SU-DHL-6 (cell line): ENCODE data around the gene CLEC1B.
"Not testable (repeated sequence)": the region's sequence is repeated elsewhere in the genome, so short reads cannot be mapped to it uniquely, and the experiment has no call there.

Experiments
- H2AFZ ChIP-seq: fragments of 200-600 bp; sonication (generic); 2 replicates; pipeline ENCODE4 v1.6.1; 2014; ENCODE audit warnings: low read depth, mild to moderate bottlenecking, moderate library complexity, mixed read lengths, antibody characterized with exemption, low read length; ENCODE audit not compliant: severe bottlenecking
- H3F3A ChIP-seq: fragments of 200-600 bp; shearing (Covaris generic); 2 replicates; pipeline ENCODE4 v1.6.0; 2016; ENCODE audit warnings: antibody characterized with exemption, mild to moderate bottlenecking; ENCODE audit not compliant: insufficient read depth
- H3K27ac ChIP-seq: fragments of 200-600 bp; sonication (generic); 2 replicates; pipeline ENCODE4 v1.5.1; 2016; ENCODE audit warnings: low read depth, mild to moderate bottlenecking, low read length, moderate library complexity, mixed read lengths
- H3K27me3 ChIP-seq: fragments of 200-600 bp; sonication (generic), shearing (Covaris generic); 2 replicates; pipeline ENCODE4 v1.6.0; 2014; ENCODE audit warnings: mild to moderate bottlenecking, low read length
- H3K36me3 ChIP-seq: fragments of 200-600 bp; sonication (generic); 2 replicates; pipeline ENCODE4 v1.6.1; 2014; ENCODE audit warnings: mild to moderate bottlenecking, low read length, mixed read lengths
- H3K4me2 ChIP-seq: fragments of 300-600, 200-600 bp; shearing (Covaris generic), sonication (generic); 2 replicates; pipeline ENCODE4 v1.6.0; 2014; ENCODE audit warnings: low read length, low read depth, mild to moderate bottlenecking; ENCODE audit not compliant: poor library complexity, severe bottlenecking
- H3K4me3 ChIP-seq: fragments of 200-600 bp; sonication (generic); 2 replicates; pipeline ENCODE4 v1.5.1; 2014; ENCODE audit warnings: antibody characterized with exemption, low read length, mild to moderate bottlenecking, mixed read lengths; ENCODE audit not compliant: insufficient read depth, poor library complexity, severe bottlenecking
- H3K79me2 ChIP-seq: fragments of 200-600 bp; sonication (generic); 2 replicates; pipeline ENCODE4 v1.6.1; 2014; ENCODE audit warnings: mild to moderate bottlenecking, low read length, moderate library complexity; ENCODE audit not compliant: insufficient read depth
- H3K9ac ChIP-seq: fragments of 200-600 bp; sonication (generic); 2 replicates; pipeline ENCODE4 v1.7.0; 2014; ENCODE audit warnings: mild to moderate bottlenecking, low read length
- H3K9me2 ChIP-seq: fragments of 200-600 bp; sonication (generic); replicated peaks from 2 replicates; pipeline ENCODE4 v1.6.1; 2014; ENCODE audit warnings: low read length; ENCODE audit not compliant: insufficient read depth
- H3K9me3 ChIP-seq: fragments of 200-600 bp; sonication (generic); 2 replicates; pipeline ENCODE4 v1.6.1; 2014; ENCODE audit warnings: low read length, mixed read lengths; ENCODE audit not compliant: insufficient read depth
- H4K20me1 ChIP-seq: fragments of 200-600 bp; sonication (generic); 2 replicates; pipeline ENCODE4 v1.6.1; 2014; ENCODE audit warnings: low read depth, mild to moderate bottlenecking, antibody characterized with exemption, low read length, moderate library complexity, mixed read lengths
- CTCF ChIP-seq: fragments of 200-600 bp; sonication (generic); IDR thresholded peaks from one replicate; pipeline ENCODE4 v1.5.1; 2017; ENCODE audit warnings: antibody characterized with exemption, mild to moderate bottlenecking, low read length, moderate library complexity; ENCODE audit not compliant: insufficient read depth, poor library complexity, severe bottlenecking
- EZH2phosphoT487 ChIP-seq: fragments of 200-600 bp; sonication (generic), shearing (Covaris generic); conservative IDR thresholded peaks from 2 replicates; pipeline ENCODE4 v1.6.1; 2018; ENCODE audit warnings: mild to moderate bottlenecking, antibody characterized with exemption, low read length, moderate library complexity, mixed read lengths

Gene CLEC1B

GRCh38 chr12:9980126-9980525 is 18.8 kb downstream of the CLEC1B start:
- no peaks in the 10 kb centered on the region for H3F3A ChIP-seq
- H3K4me3 ChIP-seq, result no peak overlapping the region
- H3K9ac ChIP-seq, result no peak overlapping the region
- no peaks in the 10 kb centered on the region for H3K9me2 ChIP-seq
- no peaks in the 10 kb centered on the region for H3K9me3 ChIP-seq
- H3K79me2 ChIP-seq, result no peaks in the 10 kb centered on the region
- H3K27me3 ChIP-seq, result no peaks in the 10 kb centered on the region
- H3K36me3 ChIP-seq, result no peaks in the 10 kb centered on the region
- no peak overlapping the region for H3K27ac ChIP-seq
- H2AFZ ChIP-seq, result no peak overlapping the region
- TF ChIP-seq CTCF, result no peak
- TF ChIP-seq EZH2phosphoT487, result no peak
- no peaks in the 10 kb centered on the region for H4K20me1 ChIP-seq
- H3K4me2 ChIP-seq, result no peak overlapping the region

- Histone ChIP-seq H3K27me3 (no peaks in the 10 kb centered on the region), H3K9me2 (no peaks in the 10 kb centered on the region), H3K4me3 (no peak overlapping the region), H4K20me1 (no peaks in the 10 kb centered on the region), H3K27ac (no peak overlapping the region), H3F3A (no peaks in the 10 kb centered on the region), H2AFZ (no peak overlapping the region), H3K79me2 (no peaks in the 10 kb centered on the region), H3K36me3 (no peaks in the 10 kb centered on the region), H3K9ac (no peak overlapping the region), H3K4me2 (no peak overlapping the region), H3K9me3 (no peaks in the 10 kb centered on the region)
- TF ChIP-seq EZH2phosphoT487 (no peak), CTCF (no peak)
Measured at GRCh38 chr12:9977916-9978315, 21.0 kb downstream of the CLEC1B start.

GRCh38 chr12:9976626-9977025 is 22.3 kb downstream of the CLEC1B start:
- H3K27me3 ChIP-seq, H3K9me3 ChIP-seq, H3K36me3 ChIP-seq, H3K4me3 ChIP-seq, H3K27ac ChIP-seq, H4K20me1 ChIP-seq, H3K4me2 ChIP-seq, H3K9ac ChIP-seq, H2AFZ ChIP-seq, H3F3A ChIP-seq, H3K9me2 ChIP-seq, H3K79me2 ChIP-seq: not testable (repeated sequence)

GRCh38 chr12:9975614-9976013 is 23.3 kb downstream of the CLEC1B start:
- Histone ChIP-seq H3K4me3 (no peak overlapping the region), H3K9me3 (no peaks in the 10 kb centered on the region), H3K27me3 (no peaks in the 10 kb centered on the region), H3K9me2 (no peaks in the 10 kb centered on the region), H2AFZ (no peak overlapping the region), H3K27ac (no peak overlapping the region), H4K20me1 (no peaks in the 10 kb centered on the region), H3K9ac (no peak overlapping the region), H3K4me2 (no peak overlapping the region), H3K36me3 (no peaks in the 10 kb centered on the region), H3F3A (no peaks in the 10 kb centered on the region), H3K79me2 (no peaks in the 10 kb centered on the region)
- TF ChIP-seq EZH2phosphoT487 (no peak), CTCF (no peak)

GRCh38 chr12:9974731-9975130 is 24.2 kb downstream of the CLEC1B start:
- H3K9ac ChIP-seq, H3K27ac ChIP-seq, H3K4me2 ChIP-seq, H3K9me2 ChIP-seq, H3K27me3 ChIP-seq, H3K9me3 ChIP-seq, H3F3A ChIP-seq, H3K4me3 ChIP-seq, H3K79me2 ChIP-seq, H2AFZ ChIP-seq, H4K20me1 ChIP-seq, H3K36me3 ChIP-seq: not testable (repeated sequence)
